Astrocyte (in vitro differentiated cells and primary cell): ENCODE results near the gene C2CD4C.
"Not testable (repeated sequence)": the region's sequence is repeated elsewhere in the genome, so short reads cannot be mapped to it uniquely, and the experiment has no call there.

Source experiments
- CTCF ChIP-seq: IDR thresholded peaks from 2 replicates; pipeline ENCODE4 v1.5.1; 2011; ENCODE audit warnings: low read depth, mild to moderate bottlenecking, inconsistent platforms, low read length, moderate library complexity; ENCODE audit not compliant: insufficient read depth
- EZH2 ChIP-seq: IDR thresholded peaks from 2 replicates; pipeline ENCODE4 v1.6.1; 2012; ENCODE audit warnings: mild to moderate bottlenecking, low read length, inconsistent platforms; ENCODE audit not compliant: insufficient read depth

GRCh38 chr19:382578-382977 is 26.4 kb downstream of the C2CD4C start:
- not testable (repeated sequence) for TF ChIP-seq CTCF, EZH2
